Keratinocyte (primary cell): ENCODE measurements around the gene PPARA. TPM values are rescaled to one million over a fixed set of nuclear protein-coding genes. Genes with fewer than 3 reads are reported as not detected.

ENCODE experiments used
- DNase-seq: peaks from one replicate; pipeline ENCODE4 v3.0.0-alpha.2; 2011; ENCODE audit warnings: low read depth, missing footprints, low spot score
- FAIRE-seq: peaks from 2 replicates; lab custom pipeline; 2011; peaks lifted over from hg19 to GRCh38; lab: Jason Lieb, UNC
- H2AFZ ChIP-seq: 2 replicates; pipeline ENCODE4 v1.6.0; 2012; ENCODE audit warnings: low read length, control low read depth, inconsistent platforms; ENCODE audit not compliant: control insufficient read depth
- H3K27ac ChIP-seq: 2 replicates; pipeline ENCODE4 v1.5.1; 2011; ENCODE audit warnings: low read length; ENCODE audit not compliant: control insufficient read depth, insufficient read depth
- H3K27me3 ChIP-seq: 3 replicates; pipeline ENCODE4 v1.6.0; 2011; ENCODE audit warnings: low read length; ENCODE audit not compliant: control insufficient read depth, insufficient read depth; ENCODE audit errors: extremely low read depth
- H3K36me3 ChIP-seq, 2 experiments: 2 replicates in 1 of 2; 3 replicates in 1 of 2; pipeline ENCODE4 v1.5.1; 2011; ENCODE audit warnings: low read length in 2 of 2, mild to moderate bottlenecking in 1 of 2; ENCODE audit not compliant: control insufficient read depth in 2 of 2, insufficient read depth in 2 of 2; ENCODE audit errors: extremely low read depth in 1 of 2
- H3K4me1 ChIP-seq: 3 replicates; pipeline ENCODE4 v1.5.1; 2011; ENCODE audit warnings: low read length; ENCODE audit not compliant: control insufficient read depth, insufficient read depth; ENCODE audit errors: extremely low read depth
- H3K4me2 ChIP-seq: 3 replicates; pipeline ENCODE4 v1.6.0; 2011; ENCODE audit warnings: low read depth, low read length; ENCODE audit not compliant: control insufficient read depth, insufficient read depth; ENCODE audit errors: extremely low read depth
- H3K4me3 ChIP-seq, 3 experiments: fragments of 200-600 bp in 1 of 3; sonication (generic) in 1 of 3; 2 replicates in 2 of 3; 3 replicates in 1 of 3; pipeline ENCODE4 v1.5.1; 2011 to 2016; ENCODE audit warnings: low read length in 3 of 3, mild to moderate bottlenecking in 3 of 3, control low read depth in 2 of 3, inconsistent platforms in 1 of 3, low read depth in 1 of 3, mixed read lengths in 1 of 3, mixed run types in 1 of 3, moderate library complexity in 1 of 3; ENCODE audit not compliant: control insufficient read depth in 2 of 3, insufficient read depth in 2 of 3; ENCODE audit errors: extremely low read depth in 1 of 3
- H3K79me2 ChIP-seq: 2 replicates; pipeline ENCODE4 v1.6.0; 2012; ENCODE audit warnings: low read length; ENCODE audit not compliant: control insufficient read depth, insufficient read depth
- H3K9ac ChIP-seq: 3 replicates; pipeline ENCODE4 v1.6.0; 2011; ENCODE audit warnings: low read length; ENCODE audit not compliant: control insufficient read depth, insufficient read depth; ENCODE audit errors: extremely low read depth
- H3K9me1 ChIP-seq: 3 replicates; pipeline ENCODE4 v1.6.0; 2011; ENCODE audit warnings: low read length; ENCODE audit not compliant: control insufficient read depth, insufficient read depth; ENCODE audit errors: extremely low read depth
- H3K9me3 ChIP-seq: 2 replicates; pipeline ENCODE4 v1.5.1; 2012; ENCODE audit warnings: low read depth, low read length; ENCODE audit not compliant: control insufficient read depth
- H4K20me1 ChIP-seq: 3 replicates; pipeline ENCODE4 v1.6.0; 2011; ENCODE audit warnings: low read length; ENCODE audit not compliant: control insufficient read depth, insufficient read depth; ENCODE audit errors: extremely low read depth
- EZH2 ChIP-seq: IDR thresholded peaks from one replicate; pipeline ENCODE4 v1.6.1; 2012; ENCODE audit warnings: inconsistent platforms, mild to moderate bottlenecking, low read length, moderate library complexity
- dilution Hi-C: fragments of 300-500 bp; cut with MboI; formaldehyde crosslinking; loops from one replicate; pipeline ENCODE4 v1.7.0; 2020; ENCODE audit warnings: low sequenced_read_pairs; ENCODE audit not compliant: extremely low pct_ligation_motif_present
- polyA plus RNA-seq, 5 experiments: library from polyadenylated mRNA; depleted of rRNA in 3 of 5; stranded (reverse) in 3 of 5; stranded (forward) in 1 of 5; unstranded in 1 of 5; fragments of >200 nt; gene quantifications; 1 replicate in 1 of 5; 2 replicates in 3 of 5; 3 replicates in 1 of 5; pipeline versions ENCODE4 v1.2.1 to v1.2.3, GENCODE V29; 2011 to 2012; ENCODE audit warnings: missing spikeins in 2 of 5, low read depth in 1 of 5, low replicate concordance in 1 of 5
- TF ChIP-seq, protein P1 (sequence below), 3 experiments: IDR thresholded peaks in 1 of 3; conservative IDR thresholded peaks in 1 of 3; optimal IDR thresholded peaks in 1 of 3; 2 replicates in 2 of 3; 3 replicates in 1 of 3; pipeline versions ENCODE3 to v1.5.1; 2011; ENCODE audit warnings: low read length in 3 of 3, mild to moderate bottlenecking in 3 of 3, moderate library complexity in 2 of 3, control low read depth in 1 of 3, inconsistent platforms in 1 of 3; ENCODE audit not compliant: insufficient read depth in 2 of 3; ENCODE audit errors: extremely low read depth in 1 of 3

PPARA gene
- polyA plus RNA-seq, 1 donor (not counting 4 experiments of a cell fraction or from before 2014, with no cell fraction given): 4.9 TPM

DNA sequence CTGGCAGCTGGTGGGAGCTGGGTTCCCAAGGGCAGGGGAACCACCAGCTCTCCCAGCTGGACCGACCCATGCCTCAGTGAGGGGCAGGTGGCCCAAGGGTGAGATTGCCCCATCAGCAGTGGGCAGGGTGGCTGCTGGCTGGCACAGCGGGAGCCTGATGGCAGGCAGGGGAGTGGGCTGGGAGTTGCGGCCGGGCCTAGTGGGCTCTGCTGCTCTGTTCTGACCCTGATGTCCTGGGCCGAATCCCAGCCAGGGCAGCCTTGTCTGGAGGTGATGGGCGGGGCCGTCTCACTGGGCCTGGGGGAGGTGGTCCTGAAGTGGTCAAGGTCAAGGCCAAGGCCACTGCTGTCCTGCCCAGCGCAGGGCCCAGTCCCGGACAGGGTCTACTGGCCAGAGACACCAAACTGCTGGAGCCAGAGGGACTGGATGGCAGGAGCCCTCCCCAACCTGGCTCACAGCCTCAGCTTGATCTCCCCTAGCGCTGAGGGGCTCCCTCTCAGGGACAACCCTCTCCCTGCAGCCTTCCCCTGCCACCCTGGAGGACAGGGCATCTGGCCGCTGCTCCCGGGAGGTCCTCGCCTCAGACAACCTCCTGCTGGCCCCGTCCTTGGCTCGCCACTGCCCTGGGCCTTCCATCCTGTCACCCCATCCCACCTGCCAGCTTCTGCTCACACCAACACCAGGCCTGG is 26.5 kb upstream of the PPARA start:
- dilution Hi-C loops: no loop called here
- Histone ChIP-seq H3K9me3 (no peaks in the 10 kb centered on the region), H3K4me2 (no peak overlapping the region), H3K79me2 (no peaks in the 10 kb centered on the region), H3K4me3 (no peak overlapping the region), H2AFZ (no peak overlapping the region), H3K27me3 (no peaks in the 10 kb centered on the region), H3K9ac (no peak overlapping the region), H3K27ac (no peak overlapping the region), H3K4me1 (no peaks in the 10 kb centered on the region), H3K9me1 (no peaks in the 10 kb centered on the region), H3K36me3 (no peaks in the 10 kb centered on the region), H4K20me1 (no peaks in the 10 kb centered on the region)
- FAIRE-seq (no peak), DNase-seq (no peak)
- TF ChIP-seq EZH2: no peak
- TF ChIP-seq, protein P1, sequence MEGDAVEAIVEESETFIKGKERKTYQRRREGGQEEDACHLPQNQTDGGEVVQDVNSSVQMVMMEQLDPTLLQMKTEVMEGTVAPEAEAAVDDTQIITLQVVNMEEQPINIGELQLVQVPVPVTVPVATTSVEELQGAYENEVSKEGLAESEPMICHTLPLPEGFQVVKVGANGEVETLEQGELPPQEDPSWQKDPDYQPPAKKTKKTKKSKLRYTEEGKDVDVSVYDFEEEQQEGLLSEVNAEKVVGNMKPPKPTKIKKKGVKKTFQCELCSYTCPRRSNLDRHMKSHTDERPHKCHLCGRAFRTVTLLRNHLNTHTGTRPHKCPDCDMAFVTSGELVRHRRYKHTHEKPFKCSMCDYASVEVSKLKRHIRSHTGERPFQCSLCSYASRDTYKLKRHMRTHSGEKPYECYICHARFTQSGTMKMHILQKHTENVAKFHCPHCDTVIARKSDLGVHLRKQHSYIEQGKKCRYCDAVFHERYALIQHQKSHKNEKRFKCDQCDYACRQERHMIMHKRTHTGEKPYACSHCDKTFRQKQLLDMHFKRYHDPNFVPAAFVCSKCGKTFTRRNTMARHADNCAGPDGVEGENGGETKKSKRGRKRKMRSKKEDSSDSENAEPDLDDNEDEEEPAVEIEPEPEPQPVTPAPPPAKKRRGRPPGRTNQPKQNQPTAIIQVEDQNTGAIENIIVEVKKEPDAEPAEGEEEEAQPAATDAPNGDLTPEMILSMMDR (optimal IDR thresholded peaks at IDR 0.05 in 1 of 3, IDR thresholded peaks at IDR 0.05 in 1 of 3, conservative IDR thresholded peaks at IDR 0.05 in 1 of 3; ENCODE audit: extremely low read depth in 1 of 3, insufficient read depth in 2 of 3, low read length in 3 of 3): no peak

DNA sequence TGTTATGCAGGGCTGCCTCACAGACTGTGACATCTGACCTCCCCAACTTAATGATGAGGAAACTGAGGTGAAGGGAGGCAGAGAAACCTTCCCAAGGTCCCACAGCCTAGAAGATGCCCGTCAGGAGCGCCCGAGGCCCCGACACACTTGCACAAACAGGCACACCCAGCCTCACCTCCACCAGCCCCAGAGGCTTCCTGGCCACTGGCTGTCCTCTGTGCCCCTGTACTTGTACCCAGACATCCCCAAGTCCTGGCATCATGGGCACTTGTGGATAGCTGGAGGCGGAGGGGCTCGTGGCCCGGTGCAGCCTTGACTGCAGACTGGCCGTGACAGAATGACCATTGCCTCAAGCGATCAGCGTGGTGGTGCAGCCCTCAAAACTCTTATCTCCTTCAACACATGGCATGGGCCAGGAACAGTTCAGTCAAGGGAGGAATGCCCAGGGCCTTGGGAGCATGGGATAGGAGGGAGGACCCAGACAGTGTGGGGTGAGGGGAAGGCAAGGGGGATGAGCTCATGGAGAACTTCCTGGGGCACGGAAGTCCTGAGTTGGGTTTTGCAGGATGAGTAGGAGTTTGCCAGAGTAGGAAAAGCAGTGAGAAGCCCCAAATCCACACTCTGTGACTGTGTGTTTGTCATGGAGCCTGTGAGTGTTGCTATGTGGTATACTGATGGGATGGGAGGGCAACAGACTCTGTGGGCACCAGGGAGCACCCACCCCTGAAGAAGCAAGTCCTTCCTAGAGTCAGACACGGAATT is 25.8 kb upstream of the PPARA start:
- TF ChIP-seq, protein P1 (optimal IDR thresholded peaks at IDR 0.05 in 1 of 3, IDR thresholded peaks at IDR 0.05 in 1 of 3, conservative IDR thresholded peaks at IDR 0.05 in 1 of 3; ENCODE audit: extremely low read depth in 1 of 3, insufficient read depth in 2 of 3, low read length in 3 of 3): no peak
- no peak for TF ChIP-seq EZH2
- no peak overlapping the region for H3K4me3 ChIP-seq
- no peaks in the 10 kb centered on the region for H3K9me1 ChIP-seq
- H3K4me2 ChIP-seq: no peak overlapping the region
- no peaks in the 10 kb centered on the region for H3K4me1 ChIP-seq
- H3K79me2 ChIP-seq: no peaks in the 10 kb centered on the region
- H3K36me3 ChIP-seq: no peaks in the 10 kb centered on the region
- no peaks in the 10 kb centered on the region for H4K20me1 ChIP-seq
- no peak overlapping the region for H3K27ac ChIP-seq
- H3K9me3 ChIP-seq: no peaks in the 10 kb centered on the region
- H2AFZ ChIP-seq: no peak overlapping the region
- H3K27me3 ChIP-seq: no peaks in the 10 kb centered on the region
- no peak overlapping the region for H3K9ac ChIP-seq
- DNase-seq (no peak), FAIRE-seq (no peak)
- dilution Hi-C loops: no loop called here
